Endothelial cell of umbilical vein (primary cell): Measurements from ENCODE around the gene RENBP.

Experiments
- CTCF ChIP-seq, 2 donors: IDR thresholded peaks; 1 replicate in 1 of 2; 2 replicates in 1 of 2; pipeline ENCODE4 v1.5.1; 2011; ENCODE audit warnings: low read length in 2 of 2, mild to moderate bottlenecking in 2 of 2, moderate library complexity in 2 of 2, control low read depth in 1 of 2, inconsistent platforms in 1 of 2, low read depth in 1 of 2; ENCODE audit not compliant: insufficient read depth in 1 of 2; ENCODE audit errors: extremely low read depth in 1 of 2
- EZH2 ChIP-seq: IDR thresholded peaks from 2 replicates; pipeline ENCODE4 v1.6.1; 2012; ENCODE audit warnings: borderline replicate concordance, low read depth, mild to moderate bottlenecking, moderate library complexity, low read length, inconsistent platforms; ENCODE audit not compliant: severe bottlenecking
- POLR2A ChIP-seq: IDR thresholded peaks from 2 replicates; pipeline ENCODE4 v1.6.1; 2012; ENCODE audit warnings: low read depth, mild to moderate bottlenecking, control low read depth, low read length

DNA sequence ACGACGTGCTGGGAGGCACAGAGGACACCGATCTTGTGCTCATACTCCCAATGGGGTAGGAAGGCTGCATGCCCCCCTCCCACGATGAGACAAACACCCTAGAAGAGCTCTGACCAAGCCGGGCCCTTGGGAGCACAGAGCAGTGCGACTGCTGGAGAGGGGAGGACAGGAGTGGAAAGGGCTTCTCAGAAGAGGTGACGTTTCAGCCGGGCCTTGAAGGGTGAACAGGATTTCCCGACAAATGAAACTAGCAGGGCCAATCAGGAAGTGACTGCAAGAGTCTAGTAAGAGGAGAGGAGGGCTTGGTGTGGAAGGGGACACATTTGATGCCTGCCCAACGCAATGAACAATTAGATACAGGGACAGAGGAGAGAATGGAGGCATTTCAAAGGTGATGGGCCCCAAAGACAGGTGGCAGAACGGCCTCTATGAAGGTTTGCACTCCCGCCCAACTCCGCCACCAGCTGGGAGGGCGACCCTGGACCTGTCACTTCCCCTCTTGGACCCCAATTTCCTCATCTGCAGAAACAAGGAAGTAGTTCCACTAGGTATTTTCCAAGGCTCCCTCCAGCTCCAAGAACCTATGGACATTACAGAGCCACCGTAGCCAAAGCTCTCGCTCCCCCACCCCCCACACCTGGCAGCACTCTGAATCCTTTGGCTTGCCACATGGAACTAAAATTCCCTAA lies 23.2 kb upstream of the RENBP start:
- no peak for TF ChIP-seq CTCF (IDR thresholded peaks at IDR 0.05; ENCODE audit: extremely low read depth in 1 of 2, insufficient read depth in 1 of 2, low read depth in 1 of 2, low read length in 2 of 2)
- no peak for TF ChIP-seq EZH2
- TF ChIP-seq POLR2A: no peak
